GM12892 (cell line): ENCODE data around the gene CHCHD4.

Experiments
- POLR2A ChIP-seq: IDR thresholded peaks from 2 replicates; pipeline ENCODE4 v1.6.1; 2011; ENCODE audit warnings: low read depth, low read length, control low read depth
- POLR2AphosphoS5 ChIP-seq: IDR thresholded peaks from 2 replicates; pipeline ENCODE4 v1.6.1; 2011; ENCODE audit warnings: low read depth, low read length, control low read depth

- TF ChIP-seq POLR2A (no peak), POLR2AphosphoS5 (no peak)
Measured at GRCh38 chr3:14097616-14098391, 26.9 kb downstream of the CHCHD4 start.
